NCI-H345 treated with DMSO at 0.1 percent for 48 hours (cell line): Measurements from ENCODE around the gene CCBE1.

ENCODE experiments used
- DNase-seq: peaks from one replicate; lab custom pipeline; 2025; ENCODE audit not compliant: unreplicated experiment; lab: John Stamatoyannopoulos, UW

CCBE1 gene

DNA sequence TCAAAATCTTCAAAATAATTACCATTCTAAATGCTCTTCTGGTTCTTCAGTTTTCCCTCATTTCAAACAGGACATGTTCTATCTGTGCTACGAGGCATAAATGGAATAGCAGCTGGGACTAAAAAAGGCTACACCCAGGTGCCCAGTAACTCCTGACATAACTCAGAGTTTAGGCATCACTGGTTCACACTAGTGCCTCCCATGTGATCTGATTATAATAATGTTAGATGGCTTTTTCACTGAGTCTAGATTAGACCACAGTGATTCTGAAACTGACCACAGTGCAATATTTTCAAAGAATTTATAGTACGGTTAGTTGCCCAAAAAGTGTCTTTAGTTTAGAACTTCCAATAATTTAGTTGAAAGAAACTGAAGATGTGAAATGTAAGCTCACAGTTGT is 123.3 kb downstream of the CCBE1 start:
- no peak for DNase-seq

DNA sequence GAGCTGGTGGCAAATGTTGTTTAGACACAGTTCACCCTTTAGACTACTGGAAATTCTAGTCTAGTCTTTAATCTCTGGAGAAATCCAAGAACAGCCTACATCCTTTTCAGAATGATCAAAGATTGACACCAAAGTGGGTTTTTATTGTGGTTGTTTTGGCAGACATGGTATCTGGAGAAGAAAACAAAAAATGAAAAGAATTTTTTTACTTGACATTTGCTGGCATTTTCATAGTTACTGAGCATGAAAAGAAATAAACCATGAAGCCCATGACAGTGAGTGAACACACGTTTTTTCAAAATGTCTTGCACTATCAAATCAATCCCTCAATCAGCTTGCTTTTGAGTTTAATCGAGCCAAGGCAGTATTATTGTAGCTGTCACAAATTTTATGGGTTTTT is 125.3 kb downstream of the CCBE1 start:
- no peak for DNase-seq

DNA sequence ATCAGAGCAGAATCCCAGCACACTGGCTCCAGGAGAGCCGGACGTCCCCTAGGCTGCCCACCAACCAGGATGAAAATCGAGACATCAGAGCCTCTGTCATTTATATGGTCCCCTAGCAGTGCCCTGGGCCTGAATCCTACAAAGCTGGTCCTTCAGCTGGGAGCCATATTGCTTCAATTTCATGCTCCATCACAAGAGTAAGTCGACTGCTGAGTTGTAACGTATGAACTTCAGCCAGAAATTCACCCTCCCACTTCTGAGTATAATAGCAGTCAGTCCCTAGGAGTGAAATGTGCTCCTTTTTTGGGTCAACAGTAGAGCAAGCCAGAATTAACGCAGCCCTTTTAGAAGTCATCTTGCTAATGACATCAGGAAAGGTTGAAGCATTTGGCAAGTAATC is 126.4 kb downstream of the CCBE1 start:
- no peak for DNase-seq

DNA sequence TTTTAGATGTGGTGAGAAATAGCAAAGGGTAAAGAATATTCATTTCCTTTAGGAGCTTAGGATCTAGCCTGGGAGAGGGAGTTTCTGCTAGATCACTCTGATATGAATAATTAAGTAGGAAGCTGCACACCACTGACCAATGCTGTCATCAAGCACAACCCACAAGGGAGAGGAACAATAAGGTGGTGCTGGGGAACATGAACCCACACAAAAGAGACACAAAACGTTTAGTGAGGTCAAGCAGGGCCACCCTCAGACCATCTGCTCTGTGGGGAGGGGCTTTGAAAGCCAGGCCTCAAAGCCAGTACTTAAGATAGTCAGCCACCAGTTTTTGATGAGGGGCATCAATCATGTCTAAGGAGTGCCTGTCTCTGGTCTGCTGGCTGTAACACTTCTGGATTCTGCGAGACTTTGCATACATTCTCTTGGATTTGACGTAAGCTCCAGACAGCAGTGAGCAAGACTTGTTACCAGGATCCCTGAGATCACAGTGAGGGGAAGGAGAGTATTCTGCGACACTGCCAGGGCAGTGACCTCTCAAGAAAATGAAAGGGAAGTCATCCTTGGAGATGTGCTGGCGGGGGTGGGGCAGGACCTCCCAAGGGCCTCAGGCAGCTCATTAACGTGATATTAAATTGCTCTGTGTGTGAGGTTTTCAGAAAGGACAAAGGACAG is 127.0 kb downstream of the CCBE1 start:
- DNase-seq: no peak

DNA sequence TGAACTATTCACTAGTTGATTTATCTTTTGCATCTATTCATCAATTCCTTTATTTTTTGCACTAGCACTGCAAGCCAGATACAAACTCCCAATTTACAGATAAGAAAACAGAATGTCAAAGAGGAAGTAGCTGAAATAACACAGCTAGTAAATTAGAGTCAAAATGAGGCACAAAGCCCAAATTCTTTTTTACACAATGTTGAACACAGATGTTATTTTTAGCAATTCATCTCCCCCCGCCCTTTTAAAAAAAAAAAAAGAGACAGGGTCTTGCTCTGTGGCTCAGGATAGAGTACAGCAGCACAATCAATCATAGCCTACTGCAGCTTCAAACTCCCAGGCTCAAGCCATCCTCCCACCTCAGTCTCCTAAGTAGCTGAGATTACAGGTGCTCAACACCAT is 127.8 kb downstream of the CCBE1 start:
- DNase-seq: no peak

DNA sequence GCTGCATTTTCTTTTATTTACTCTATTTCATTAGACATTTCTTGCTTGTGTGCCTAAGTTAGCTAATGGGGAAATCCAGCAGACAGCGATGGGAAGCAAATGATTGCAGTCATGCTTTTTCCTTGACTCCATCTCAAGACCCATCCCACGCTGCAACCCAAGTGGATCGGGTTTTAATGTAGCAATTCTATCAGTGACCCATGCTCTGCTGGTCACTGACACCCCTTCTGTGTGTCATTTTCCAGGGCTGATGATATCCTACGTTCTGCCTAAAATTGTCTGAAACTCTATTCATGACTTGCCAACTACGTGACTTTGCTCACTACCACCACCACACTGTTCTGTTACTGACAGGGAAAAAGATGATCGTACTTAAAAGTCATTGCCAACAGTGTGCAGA is 129.8 kb downstream of the CCBE1 start:
- no peak for DNase-seq

DNA sequence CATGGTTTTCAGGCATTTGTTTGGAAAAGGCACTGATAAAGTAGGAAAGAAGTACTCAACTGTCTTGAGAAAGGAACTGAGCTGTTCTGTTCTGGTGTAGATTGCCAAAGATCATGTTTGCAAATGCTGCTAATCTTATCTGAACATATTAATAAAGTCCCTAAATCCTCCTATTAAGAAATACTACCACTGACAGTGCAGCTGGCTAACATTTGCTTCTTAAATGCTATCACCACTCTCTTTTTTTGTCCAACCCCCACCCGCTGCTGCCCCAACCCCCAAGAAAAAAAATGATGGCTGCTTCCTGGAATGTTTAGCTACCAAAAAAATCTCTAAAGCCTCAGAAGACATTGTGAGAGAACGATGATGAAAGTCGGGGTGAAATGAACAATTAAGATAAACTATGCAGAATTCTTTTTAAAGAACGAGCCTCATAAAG is 130.7 kb downstream of the CCBE1 start:
- no peak for DNase-seq

DNA sequence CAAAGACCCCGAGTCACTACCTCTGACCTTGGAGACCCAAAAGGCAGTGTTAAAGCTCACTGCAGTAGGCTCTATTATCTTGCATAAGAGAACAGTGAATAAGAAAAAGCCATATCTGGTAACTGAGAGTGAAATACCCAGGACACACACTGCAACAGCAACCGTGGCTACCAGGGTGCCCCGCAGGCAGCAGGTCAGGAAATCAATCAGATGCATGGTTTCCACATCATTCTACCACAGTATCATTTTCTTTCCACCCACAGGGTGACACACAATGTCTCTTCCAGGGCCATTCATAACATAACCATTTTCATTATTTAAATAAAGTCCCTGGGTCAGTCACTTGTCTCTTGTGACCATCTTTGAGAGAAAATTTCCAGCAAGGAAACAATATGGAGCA is 131.3 kb downstream of the CCBE1 start:
- no peak for DNase-seq

DNA sequence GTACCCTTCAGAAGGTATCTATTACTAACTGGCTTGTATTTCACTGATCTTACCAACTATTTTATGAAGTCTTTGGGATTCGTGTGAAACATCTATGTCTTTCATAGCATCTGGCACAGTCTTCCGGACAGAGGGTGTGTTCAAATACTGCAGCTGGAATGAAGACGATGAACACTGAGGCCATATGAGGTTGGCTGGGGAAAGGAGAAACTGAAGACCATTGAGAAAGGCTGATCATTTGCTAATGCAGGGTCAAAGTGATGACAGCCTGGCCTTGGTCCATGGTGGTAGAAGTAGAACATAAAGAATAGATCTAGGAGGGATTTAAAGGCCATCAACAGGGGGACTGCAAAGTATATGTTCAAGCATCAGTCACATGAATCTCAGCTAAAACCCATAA is 132.7 kb downstream of the CCBE1 start:
- DNase-seq: no peak

DNA sequence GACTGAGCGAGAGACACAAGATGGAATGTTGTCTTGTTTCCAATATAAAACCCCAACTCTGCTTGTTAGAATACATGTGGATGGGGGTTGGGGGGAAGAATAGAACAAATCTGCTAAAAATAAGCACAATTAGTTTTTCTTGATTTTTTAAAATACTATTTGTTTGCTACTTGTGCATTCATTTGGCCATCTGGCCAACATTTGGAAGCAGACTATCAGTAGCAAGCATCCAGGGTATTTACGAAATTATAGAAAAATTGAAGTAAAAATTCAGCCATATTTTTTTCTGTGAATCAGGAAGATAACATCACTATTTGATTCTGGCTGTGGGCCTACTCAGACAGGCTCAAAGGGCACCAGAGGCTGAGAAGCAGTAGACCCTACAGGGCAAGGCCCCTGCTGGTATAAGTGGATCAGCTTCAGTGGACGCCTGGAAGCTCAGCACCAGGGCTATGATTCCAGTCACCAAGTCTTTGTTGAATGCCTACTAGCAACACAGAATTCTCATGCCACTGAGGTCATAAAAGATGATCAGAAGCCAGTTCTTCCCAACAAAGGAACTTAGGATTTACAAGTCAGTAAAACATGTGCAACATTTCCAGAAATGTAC is 133.9 kb downstream of the CCBE1 start:
- no peak for DNase-seq

DNA sequence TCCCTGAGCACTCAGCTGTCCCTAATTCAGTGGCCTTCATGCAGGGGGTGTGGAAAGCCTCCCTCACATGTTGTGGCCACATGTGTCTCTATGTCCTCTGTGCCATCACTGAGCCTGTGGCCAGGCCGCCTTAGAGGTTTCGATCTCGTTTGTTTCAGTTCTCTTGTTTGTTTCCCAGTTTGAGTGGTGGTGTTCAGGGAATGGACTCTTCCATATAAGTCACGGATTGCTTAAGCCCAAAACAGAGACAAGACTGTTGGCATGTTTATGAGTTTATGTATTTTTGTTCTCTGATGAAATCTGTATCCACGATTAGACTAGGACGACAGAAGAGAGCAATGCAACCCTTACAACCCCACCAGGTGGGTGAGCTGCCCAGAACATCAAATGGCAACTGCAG is 134.5 kb downstream of the CCBE1 start:
- no peak for DNase-seq

DNA sequence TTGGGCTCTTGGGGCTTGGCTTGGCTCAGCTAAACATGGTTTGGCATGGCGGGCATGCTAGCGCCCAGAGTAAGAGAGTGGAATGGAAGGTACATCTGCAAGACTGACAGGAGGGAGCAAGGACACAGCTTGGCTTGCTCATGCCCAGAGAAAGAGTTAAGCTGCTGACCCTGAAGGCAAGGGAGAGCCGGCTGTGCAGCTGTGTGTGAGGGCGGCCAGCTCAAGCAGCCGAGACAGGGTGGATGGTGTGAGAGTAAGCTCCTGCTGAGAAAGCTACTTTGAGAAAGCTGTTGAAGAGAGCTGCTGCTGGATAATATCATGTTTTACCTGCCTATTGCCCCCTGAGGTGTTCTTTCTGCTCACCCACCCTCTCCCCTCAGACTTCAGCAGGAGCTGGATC is 135.6 kb downstream of the CCBE1 start:
- DNase-seq: no peak

DNA sequence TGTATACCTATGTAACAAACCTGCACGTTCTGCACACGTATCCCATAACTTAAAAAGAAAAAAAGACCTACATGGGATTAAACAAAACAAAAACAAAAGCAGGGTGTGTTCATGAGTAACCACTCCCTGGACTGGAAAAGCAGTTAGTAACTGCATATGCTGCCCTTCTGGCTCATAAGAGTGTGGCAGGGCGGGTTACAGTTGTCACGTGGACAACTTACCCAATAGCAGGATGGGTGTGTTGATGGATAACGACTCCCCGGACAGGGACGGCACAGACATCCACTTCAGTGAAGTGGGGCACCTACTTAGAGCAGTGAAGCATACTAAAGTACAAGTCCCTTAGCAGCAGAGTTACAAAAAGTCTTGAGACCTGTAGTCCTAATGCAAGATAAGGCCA is 136.7 kb downstream of the CCBE1 start:
- DNase-seq: no peak

DNA sequence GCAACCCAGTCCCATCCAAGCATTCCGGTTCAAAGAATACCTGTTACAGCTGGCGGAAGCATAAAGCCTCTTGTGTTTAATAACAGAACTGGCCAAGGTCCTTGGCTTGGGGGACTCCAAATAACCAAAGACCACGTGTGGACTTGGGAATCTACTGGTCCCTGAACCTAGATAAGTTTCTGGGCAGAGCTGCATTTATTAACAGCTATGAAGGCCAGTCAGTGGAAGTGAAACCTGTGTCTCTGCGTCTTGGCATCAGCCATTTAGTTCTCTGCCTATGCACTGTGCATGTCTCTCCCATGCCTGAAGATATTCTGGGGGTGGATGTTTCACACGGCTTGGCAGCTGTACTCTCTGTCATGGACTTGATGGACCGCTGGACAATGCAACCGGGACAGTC is 137.7 kb downstream of the CCBE1 start:
- no peak for DNase-seq

DNA sequence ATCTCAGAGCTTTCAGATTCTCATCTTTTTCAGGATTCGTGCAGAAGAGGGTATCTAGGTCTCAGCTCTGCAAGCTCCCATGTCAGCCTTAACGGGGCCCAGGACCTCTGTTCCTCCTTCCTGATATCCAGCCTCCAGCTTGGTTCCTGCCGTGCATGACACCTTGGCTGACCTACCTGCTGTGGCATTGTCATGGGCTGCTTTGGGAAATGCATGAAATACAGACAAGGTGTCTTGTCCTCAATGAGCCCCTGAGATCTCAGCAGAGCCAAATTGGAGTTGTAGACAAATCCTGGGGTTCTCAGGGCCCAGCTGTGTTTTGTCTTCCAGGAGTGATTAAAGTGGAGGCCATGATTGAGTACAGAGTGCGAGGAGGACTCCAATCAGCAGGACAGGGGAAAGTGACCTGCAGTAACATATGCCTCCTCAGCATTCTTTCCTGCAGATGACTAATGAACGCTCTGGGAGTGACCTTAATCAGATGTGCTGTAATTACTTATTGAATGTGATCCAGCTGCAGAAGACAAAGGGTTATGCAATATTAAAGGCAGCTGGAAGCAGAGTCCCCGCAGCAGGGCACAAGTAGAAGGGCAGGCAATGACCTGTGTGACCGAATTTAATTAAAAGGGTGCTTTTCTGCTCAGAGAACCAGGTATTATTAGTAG is 141.1 kb downstream of the CCBE1 start:
- DNase-seq: no peak

DNA sequence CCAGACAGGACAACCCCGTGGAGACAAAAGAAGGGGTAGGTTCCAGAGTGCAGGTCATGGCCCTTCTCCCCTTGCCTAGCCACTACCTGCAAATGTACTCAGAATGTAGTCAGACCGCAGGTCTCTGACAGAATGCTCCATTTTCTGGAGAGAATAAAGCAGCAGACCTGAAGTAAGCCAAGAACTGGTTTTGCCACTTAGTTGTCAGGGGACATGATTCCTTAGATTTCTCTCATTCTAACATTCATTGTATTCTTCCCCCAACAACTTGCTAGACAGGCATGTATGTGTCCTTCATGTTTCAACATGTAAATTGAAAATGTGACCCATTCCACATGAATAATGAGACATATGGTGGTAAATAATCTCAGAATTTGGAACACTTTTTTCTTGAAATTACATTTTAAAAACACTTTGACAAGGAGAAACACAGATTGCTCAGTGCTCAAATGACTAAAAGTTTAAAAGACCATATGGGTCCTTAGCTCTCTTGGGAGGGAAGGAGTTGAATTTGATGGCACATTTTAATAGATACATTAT is 142.4 kb downstream of the CCBE1 start:
- DNase-seq: no peak

DNA sequence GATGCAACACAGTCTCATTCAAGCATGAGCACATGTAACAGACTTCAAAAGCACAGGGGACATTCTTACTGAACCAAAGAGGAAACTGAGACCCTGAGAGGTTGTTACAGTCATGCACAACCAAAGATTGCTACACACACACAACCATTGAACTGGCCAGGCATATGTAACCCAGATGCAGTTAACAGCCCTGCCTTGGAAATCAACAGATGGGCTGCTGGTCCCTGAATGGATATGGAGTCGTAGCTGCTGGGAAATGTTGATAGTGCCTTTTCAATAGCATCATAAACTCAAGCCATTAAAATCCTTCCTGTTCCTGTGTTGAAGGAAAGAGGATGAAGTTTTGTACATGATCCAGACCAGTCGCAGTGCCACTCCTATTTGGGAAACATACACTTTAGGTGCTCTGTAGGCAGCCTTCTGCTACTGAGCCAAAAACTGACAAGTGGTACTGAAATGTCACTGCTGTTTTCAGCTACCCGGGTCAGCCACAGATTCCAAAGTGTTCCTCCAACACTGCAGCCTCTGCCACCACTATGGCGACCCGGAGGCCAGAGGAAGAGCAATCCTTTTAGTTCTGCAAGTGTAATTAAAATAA is 143.9 kb downstream of the CCBE1 start:
- DNase-seq: no peak

DNA sequence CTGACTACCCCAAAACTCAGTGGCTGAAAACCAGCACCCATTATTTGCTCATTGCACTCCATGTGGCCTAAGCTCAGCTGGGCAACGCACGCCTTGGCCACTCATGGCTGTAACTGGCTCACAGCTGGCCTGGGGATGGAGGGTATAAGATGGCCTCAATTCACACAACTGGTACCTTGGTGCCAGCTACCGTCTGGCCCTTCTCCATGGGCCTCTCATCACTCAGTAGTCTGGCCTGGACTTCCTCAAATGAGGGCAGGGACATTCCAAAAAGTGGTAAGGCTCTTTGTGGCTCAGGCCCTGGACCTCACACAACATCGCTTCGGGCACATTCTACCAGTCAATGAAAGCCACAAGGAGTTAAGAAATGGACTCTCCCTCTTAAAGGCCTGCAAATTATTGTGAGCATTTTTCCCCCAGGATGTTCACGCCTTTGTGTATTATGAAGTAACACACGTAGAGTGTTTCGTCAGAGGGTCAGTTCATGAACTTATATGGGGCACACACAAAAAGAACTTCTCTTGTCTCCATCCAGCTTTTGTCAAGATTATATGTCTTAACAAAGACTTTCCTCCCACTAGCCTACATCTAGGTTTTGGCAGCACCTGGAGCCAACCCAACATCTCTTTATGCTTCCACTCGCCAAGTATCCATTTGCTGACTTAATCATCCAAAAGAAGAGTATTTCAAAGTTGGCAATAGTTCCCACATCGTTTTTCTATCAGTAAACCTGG is 145.2 kb downstream of the CCBE1 start:
- no peak for DNase-seq

DNA sequence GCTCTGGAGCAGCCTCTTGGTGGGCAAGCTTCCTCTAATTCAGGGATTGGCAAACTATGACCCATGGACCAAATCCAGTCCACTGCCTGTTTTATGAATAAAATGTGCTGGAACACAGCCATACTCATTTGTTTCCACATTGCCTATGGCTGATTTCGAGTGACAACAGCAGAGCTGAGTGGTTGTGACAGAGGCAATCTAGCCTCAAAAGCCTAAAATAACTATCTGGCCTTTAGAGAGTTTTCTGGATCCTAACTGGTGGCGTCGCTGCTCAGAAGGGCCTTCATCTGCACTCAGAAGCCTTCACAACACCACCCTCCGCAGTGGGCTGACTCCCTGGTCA is 147.1 kb downstream of the CCBE1 start:
- DNase-seq: no peak

DNA sequence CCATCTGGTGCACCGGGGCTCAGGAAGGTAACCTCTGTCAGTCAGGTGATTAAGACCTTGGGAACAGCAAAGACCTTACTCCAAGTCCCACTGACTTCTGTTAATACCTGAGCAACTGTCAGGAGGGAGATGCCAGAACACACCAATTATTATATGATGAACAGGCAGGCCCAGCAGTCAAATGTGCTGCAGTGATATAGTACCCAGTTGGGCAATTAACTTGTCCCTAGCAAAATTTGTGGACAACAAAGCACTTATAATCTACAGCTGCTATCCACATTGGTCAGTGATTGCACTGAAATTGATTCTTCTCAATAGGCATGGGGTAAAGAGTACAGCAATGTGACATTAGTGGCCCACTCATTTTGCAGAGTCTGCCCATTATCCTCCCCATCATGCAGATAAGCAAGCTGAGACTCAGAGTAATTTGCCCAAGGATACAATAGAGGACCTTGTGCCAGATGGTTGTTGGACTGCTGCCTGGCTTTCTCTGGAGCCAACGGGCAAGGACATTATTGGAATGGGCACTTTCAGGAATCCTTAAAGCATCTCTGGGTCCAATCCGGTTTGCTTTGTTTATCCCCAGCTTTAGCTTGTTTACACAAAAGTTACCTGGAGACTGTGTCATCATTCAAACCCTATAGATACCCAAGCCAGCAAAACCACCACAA is 147.6 kb downstream of the CCBE1 start:
- DNase-seq: no peak
